Memory B cell (primary cell): ENCODE data around the gene PLCZ1.
"Not testable (repeated sequence)": the region's sequence is repeated elsewhere in the genome, so short reads cannot be mapped to it uniquely, and the experiment has no call there.

Experiments
- ATAC-seq: fragments of 150-1000 bp; cut with Tn5 transposase; 2 replicates; pipeline ENCODE4 v1.10.0; 2021; ENCODE audit warnings: low read depth, mild to moderate bottlenecking, moderate library complexity
- DNase-seq, 2 donors: peaks; one replicate each; pipeline ENCODE4 v3.0.0; 2022; ENCODE audit warnings: low spot score in 2 of 2
- H3K27ac Mint-ChIP-seq: one replicate; pipeline ENCODE4 v1.8.0; 2022; ENCODE audit warnings: mild to moderate bottlenecking, moderate library complexity, mixed read lengths
- H3K27me3 Mint-ChIP-seq: one replicate; pipeline ENCODE4 v1.8.0; 2022; ENCODE audit warnings: mixed read lengths
- H3K36me3 Mint-ChIP-seq: one replicate; pipeline ENCODE4 v1.8.0; 2022; ENCODE audit warnings: mild to moderate bottlenecking, mixed read lengths
- H3K4me1 Mint-ChIP-seq: one replicate; pipeline ENCODE4 v1.8.0; 2022; ENCODE audit warnings: mixed read lengths
- H3K4me3 Mint-ChIP-seq: one replicate; pipeline ENCODE4 v1.8.0; 2022; ENCODE audit warnings: mild to moderate bottlenecking, moderate library complexity, mixed read lengths
- H3K9me3 Mint-ChIP-seq: one replicate; pipeline ENCODE4 v1.8.0; 2022; ENCODE audit warnings: mixed read lengths

Gene PLCZ1

GRCh38 chr12:18737819-18738218 lies at the start of gene PLCZ1, which contains the start of gene CAPZA3:
PLCZ1 (minus strand) TSS chr12:18738012; CDS start chr12:18737371, 641 bp downstream.
CAPZA3 (plus strand) TSS chr12:18738119; CDS start chr12:18738269, 150 bp downstream.
- DNase-seq (no peak), ATAC-seq (no peak)
- no peak within 1 kb of the TSS for H3K27ac Mint-ChIP-seq
- H3K4me3 Mint-ChIP-seq, result no peak within 1 kb of the TSS
- H3K27me3 Mint-ChIP-seq, result no peaks in the 10 kb centered on the region
- H3K9me3 Mint-ChIP-seq, result peaks cover 8% of the 10 kb centered on the region
- H3K36me3 Mint-ChIP-seq, result no peaks in the 10 kb centered on the region
- H3K4me1 Mint-ChIP-seq, result no peaks in the 10 kb centered on the region

- ATAC-seq, H3K4me3 Mint-ChIP-seq, H3K9me3 Mint-ChIP-seq, H3K4me1 Mint-ChIP-seq, DNase-seq, H3K27ac Mint-ChIP-seq, H3K36me3 Mint-ChIP-seq, H3K27me3 Mint-ChIP-seq: not testable (repeated sequence)
Measured at GRCh38 chr12:18785465-18785864, 47.7 kb upstream of the PLCZ1 start.

- H3K27ac Mint-ChIP-seq, result no peak overlapping the region
- H3K27me3 Mint-ChIP-seq, result no peaks in the 10 kb centered on the region
- H3K4me1 Mint-ChIP-seq, result no peaks in the 10 kb centered on the region
- DNase-seq (no peak), ATAC-seq (no peak)
- no peak overlapping the region for H3K4me3 Mint-ChIP-seq
- peaks cover 8% of the 10 kb centered on the region for H3K9me3 Mint-ChIP-seq
- H3K36me3 Mint-ChIP-seq, result no peaks in the 10 kb centered on the region
Measured at GRCh38 chr12:18782827-18783226, 45.0 kb upstream of the PLCZ1 start.

- not testable (repeated sequence) for DNase-seq, H3K27ac Mint-ChIP-seq, H3K27me3 Mint-ChIP-seq, ATAC-seq, H3K36me3 Mint-ChIP-seq, H3K4me3 Mint-ChIP-seq, H3K4me1 Mint-ChIP-seq
- peaks cover 15% of the 10 kb centered on the region for H3K9me3 Mint-ChIP-seq
Measured at GRCh38 chr12:18766479-18766878, 28.7 kb upstream of the PLCZ1 start.

- H3K27ac Mint-ChIP-seq, result no peak overlapping the region
- no peaks in the 10 kb centered on the region for H3K27me3 Mint-ChIP-seq
- no peak overlapping the region for H3K4me3 Mint-ChIP-seq
- peaks cover 2% of the 10 kb centered on the region for H3K9me3 Mint-ChIP-seq
- no peaks in the 10 kb centered on the region for H3K36me3 Mint-ChIP-seq
- ATAC-seq (no peak), DNase-seq (no peak)
- H3K4me1 Mint-ChIP-seq, result no peaks in the 10 kb centered on the region
Measured at GRCh38 chr12:18755341-18755740, 17.5 kb upstream of the PLCZ1 start.

- ATAC-seq (no peak), DNase-seq (no peak)
- Mint-ChIP-seq H3K4me1 (no peaks in the 10 kb centered on the region), H3K4me3 (no peak overlapping the region), H3K27me3 (no peaks in the 10 kb centered on the region), H3K27ac (no peak overlapping the region), H3K36me3 (no peaks in the 10 kb centered on the region), H3K9me3 (peaks cover 2% of the 10 kb centered on the region)
Measured at GRCh38 chr12:18754124-18754707, 16.4 kb upstream of the PLCZ1 start.

- Mint-ChIP-seq H3K4me1 (no peaks in the 10 kb centered on the region), H3K27ac (no peak overlapping the region), H3K27me3 (no peaks in the 10 kb centered on the region), H3K4me3 (no peak overlapping the region), H3K36me3 (no peaks in the 10 kb centered on the region), H3K9me3 (peaks cover 2% of the 10 kb centered on the region)
- ATAC-seq (no peak), DNase-seq (no peak)
Measured at GRCh38 chr12:18753481-18754123, 15.8 kb upstream of the PLCZ1 start.

GRCh38 chr12:18752947-18753346 lies 15.1 kb upstream of the PLCZ1 start:
- no peaks in the 10 kb centered on the region for H3K9me3 Mint-ChIP-seq
- DNase-seq (no peak), ATAC-seq (no peak)
- H3K27me3 Mint-ChIP-seq, result no peaks in the 10 kb centered on the region
- no peak overlapping the region for H3K27ac Mint-ChIP-seq
- no peak overlapping the region for H3K4me3 Mint-ChIP-seq
- H3K4me1 Mint-ChIP-seq, result no peaks in the 10 kb centered on the region
- no peaks in the 10 kb centered on the region for H3K36me3 Mint-ChIP-seq

GRCh38 chr12:18752280-18752920 lies 14.6 kb upstream of the PLCZ1 start:
- ATAC-seq, result no peak
- Mint-ChIP-seq H3K4me3 (no peak overlapping the region), H3K36me3 (no peaks in the 10 kb centered on the region), H3K27ac (no peak overlapping the region), H3K27me3 (no peaks in the 10 kb centered on the region), H3K9me3 (no peaks in the 10 kb centered on the region), H3K4me1 (no peaks in the 10 kb centered on the region)
- no peak for DNase-seq

- Mint-ChIP-seq H3K4me3 (no peak overlapping the region), H3K27me3 (no peaks in the 10 kb centered on the region), H3K36me3 (no peaks in the 10 kb centered on the region), H3K27ac (no peak overlapping the region), H3K9me3 (no peaks in the 10 kb centered on the region), H3K4me1 (no peaks in the 10 kb centered on the region)
- no peak for DNase-seq
- ATAC-seq, result no peak
Measured at GRCh38 chr12:18751866-18752265, 14.1 kb upstream of the PLCZ1 start.

- Mint-ChIP-seq H3K9me3 (peaks cover 3% of the 10 kb centered on the region), H3K4me1 (no peaks in the 10 kb centered on the region), H3K27me3 (no peaks in the 10 kb centered on the region), H3K36me3 (no peaks in the 10 kb centered on the region), H3K27ac (no peak overlapping the region), H3K4me3 (no peak overlapping the region)
- no peak for ATAC-seq
- DNase-seq, result no peak
Measured at GRCh38 chr12:18750085-18750484, 12.3 kb upstream of the PLCZ1 start.

GRCh38 chr12:18749386-18749957 lies 11.7 kb upstream of the PLCZ1 start:
- H3K4me3 Mint-ChIP-seq, result no peak overlapping the region
- DNase-seq (no peak), ATAC-seq (no peak)
- no peaks in the 10 kb centered on the region for H3K36me3 Mint-ChIP-seq
- H3K27ac Mint-ChIP-seq, result no peak overlapping the region
- no peaks in the 10 kb centered on the region for H3K4me1 Mint-ChIP-seq
- H3K27me3 Mint-ChIP-seq, result no peaks in the 10 kb centered on the region
- peaks cover 3% of the 10 kb centered on the region for H3K9me3 Mint-ChIP-seq

- Mint-ChIP-seq H3K36me3 (no peaks in the 10 kb centered on the region), H3K27me3 (no peaks in the 10 kb centered on the region), H3K27ac (no peak overlapping the region), H3K9me3 (peaks cover 10% of the 10 kb centered on the region), H3K4me3 (no peak overlapping the region), H3K4me1 (no peaks in the 10 kb centered on the region)
- ATAC-seq (no peak), DNase-seq (no peak)
Measured at GRCh38 chr12:18747895-18748294, 10.1 kb upstream of the PLCZ1 start.

GRCh38 chr12:18731156-18731555 lies 6.7 kb downstream of the PLCZ1 start:
- no peak overlapping the region for H3K27ac Mint-ChIP-seq
- ATAC-seq, result no peak
- H3K36me3 Mint-ChIP-seq, result no peaks in the 10 kb centered on the region
- H3K9me3 Mint-ChIP-seq, result peaks cover 11% of the 10 kb centered on the region
- no peak for DNase-seq
- no peaks in the 10 kb centered on the region for H3K27me3 Mint-ChIP-seq
- no peak overlapping the region for H3K4me3 Mint-ChIP-seq
- H3K4me1 Mint-ChIP-seq, result no peaks in the 10 kb centered on the region
